Midbrain (tissue), 1 donor: ENCODE data around the gene IRF2BP1.

Experiments
- DNase-seq: peaks from one replicate; lab custom pipeline; 2025; lab: John Stamatoyannopoulos, UW

The IRF2BP1 gene

GRCh38 chr19:45885556-45886426 lies at the start of gene IRF2BP1:
TSS of gene IRF2BP1 (minus strand) at chr19:45886141. CDS start at chr19:45885774, 367 bp downstream.
- DNase-seq: peak; percentile 95

GRCh38 chr19:45935267-45935666 lies 49.3 kb upstream of the IRF2BP1 start:
- DNase-seq: no peak

- no peak for DNase-seq
Observed at GRCh38 chr19:45934551-45935230, 48.8 kb upstream of the IRF2BP1 start.

DNA sequence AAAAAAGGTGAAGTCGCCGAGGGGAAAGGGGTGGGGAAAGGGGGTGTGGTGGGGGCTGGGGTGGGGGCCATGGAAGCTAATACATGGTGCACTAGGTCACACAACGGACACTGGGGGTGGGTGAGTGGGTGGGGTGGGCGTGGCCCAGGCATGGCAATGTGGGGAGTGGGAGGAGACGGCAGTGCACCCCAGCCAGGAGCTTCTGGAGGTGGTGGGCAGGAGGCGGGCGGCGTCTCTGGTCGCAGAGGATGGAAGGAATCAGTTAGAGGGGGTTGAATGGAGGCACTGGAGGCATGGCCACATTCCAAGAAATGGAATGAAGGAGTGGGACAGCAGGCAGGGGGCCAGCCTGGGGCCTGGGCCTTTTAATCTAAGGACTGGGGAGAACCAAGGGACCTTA lies 47.8 kb upstream of the IRF2BP1 start:
- DNase-seq: no peak

DNA sequence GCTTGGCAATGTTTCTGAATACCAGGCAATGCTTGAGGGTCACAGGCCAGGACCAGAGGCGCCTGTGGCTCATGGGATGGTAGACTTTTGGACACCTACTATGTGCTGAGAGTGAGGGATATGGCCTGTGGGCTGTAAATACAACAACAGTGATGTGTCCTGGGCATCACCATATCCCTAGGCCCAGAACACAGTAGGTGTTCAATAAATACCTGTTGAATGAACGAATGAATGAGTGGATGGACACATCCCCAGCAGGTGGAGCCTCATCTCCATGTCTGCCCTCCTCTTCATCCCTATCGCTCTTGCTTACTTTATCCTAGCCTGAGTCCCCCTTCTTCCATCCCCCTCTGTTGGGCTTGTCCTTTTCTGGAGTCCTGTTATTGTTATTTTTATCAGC lies 45.1 kb upstream of the IRF2BP1 start:
- no peak for DNase-seq

- no peak for DNase-seq
Observed at GRCh38 chr19:45929247-45929646, 43.3 kb upstream of the IRF2BP1 start.

- peak; percentile 86 for DNase-seq
Observed at GRCh38 chr19:45927565-45928261, 41.8 kb upstream of the IRF2BP1 start.

GRCh38 chr19:45924891-45925447 lies 39.0 kb upstream of the IRF2BP1 start:
- no peak for DNase-seq

DNA sequence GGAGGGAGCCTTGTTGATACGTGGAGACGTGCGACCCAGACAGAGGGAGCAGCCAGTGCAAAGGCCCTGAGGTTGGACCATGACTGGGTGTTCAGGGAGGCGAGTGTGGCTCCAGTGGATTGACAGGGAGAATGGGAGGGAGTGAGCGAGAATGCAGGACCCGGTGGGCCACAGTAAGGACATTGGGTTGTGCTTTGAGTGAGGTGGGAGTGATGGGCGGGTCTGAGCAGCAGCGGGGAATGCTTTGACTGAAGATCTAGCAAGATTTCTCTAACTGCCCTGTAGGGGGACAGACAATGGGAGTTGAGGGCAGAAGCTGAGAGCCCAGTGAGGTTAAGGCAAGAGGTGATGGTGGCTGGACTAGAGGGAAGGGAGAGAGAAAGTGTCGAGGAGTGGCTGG lies 36.3 kb upstream of the IRF2BP1 start:
- DNase-seq: no peak

DNA sequence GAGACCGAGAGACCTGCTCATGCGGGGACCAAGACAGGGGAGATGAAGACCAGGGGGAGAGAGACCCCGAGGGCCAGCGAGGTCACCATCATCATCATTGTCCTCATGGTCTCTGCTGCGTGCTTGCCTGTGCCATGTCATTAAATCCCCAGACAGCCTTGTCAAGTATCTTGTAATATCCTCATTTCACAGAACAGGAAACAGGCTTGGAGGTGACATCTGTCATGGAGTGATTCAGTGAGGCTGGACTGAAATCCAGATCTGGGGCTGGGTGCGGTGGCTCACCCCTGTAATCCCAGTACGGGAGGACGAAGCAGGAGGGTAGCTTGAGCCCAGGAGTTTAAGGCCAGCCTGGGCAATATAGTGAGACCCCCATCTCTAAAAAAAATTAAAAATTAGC lies 34.5 kb upstream of the IRF2BP1 start:
- no peak for DNase-seq

GRCh38 chr19:45919678-45920077 lies 33.7 kb upstream of the IRF2BP1 start:
- DNase-seq: peak; percentile 43

DNA sequence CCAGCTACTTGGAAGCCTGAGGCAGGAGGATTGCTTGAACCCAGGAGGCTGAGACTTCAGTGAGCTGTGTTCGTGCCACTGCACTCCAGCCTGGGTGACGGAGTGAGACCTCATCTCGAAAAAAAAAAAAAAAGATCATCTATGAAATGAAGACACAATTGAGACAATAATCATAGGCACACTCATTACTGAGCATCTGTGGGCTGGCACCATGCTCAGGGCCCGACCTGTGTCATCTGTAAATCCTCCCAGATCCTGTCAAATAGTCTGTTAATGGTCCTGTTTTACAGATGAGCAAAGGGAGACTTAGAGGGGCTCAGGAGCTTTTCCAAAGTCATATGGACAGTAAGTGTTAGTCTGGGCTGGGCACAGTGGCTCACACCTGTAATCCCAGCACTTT lies 32.8 kb upstream of the IRF2BP1 start:
- DNase-seq: no peak

DNA sequence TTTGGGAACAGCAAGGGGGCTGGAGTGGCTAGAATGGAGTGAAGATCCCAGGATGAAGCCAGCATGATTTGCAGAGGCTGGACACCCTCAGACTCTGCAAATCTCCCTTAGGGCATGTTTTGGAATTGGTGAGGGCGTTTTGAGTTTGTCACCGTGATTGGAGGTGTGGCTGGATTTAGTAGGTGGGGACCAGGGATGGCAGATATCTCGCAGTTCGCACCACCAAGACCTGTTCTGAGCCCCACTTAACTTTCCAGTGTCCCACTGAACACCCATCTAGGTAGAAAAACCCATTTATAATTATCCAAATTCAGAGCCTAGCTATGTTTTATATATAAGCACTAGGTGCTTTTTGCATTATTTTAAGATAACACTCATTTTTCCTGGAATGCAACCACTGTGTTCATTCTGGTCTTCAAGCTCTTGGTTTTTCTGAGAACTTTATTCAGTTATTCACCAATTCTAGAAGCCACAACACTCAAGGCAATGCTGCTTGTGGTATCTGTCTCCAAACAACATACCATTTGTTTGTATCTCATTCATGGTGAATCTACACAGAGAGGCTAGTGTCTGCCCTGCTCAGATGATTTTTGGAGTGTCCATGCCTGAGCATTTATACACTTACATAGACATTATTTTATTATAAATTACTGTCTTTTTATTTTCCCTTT lies 31.6 kb upstream of the IRF2BP1 start:
- DNase-seq: peak; percentile 45

- DNase-seq: no peak
Observed at GRCh38 chr19:45913874-45914830, 28.2 kb upstream of the IRF2BP1 start, which contains the start of gene NANOS2. TSS of gene NANOS2 (minus strand) at chr19:45914778. CDS start at chr19:45914693, 85 bp downstream.

- no peak for DNase-seq
Observed at GRCh38 chr19:45911291-45911690, 25.4 kb upstream of the IRF2BP1 start.

DNA sequence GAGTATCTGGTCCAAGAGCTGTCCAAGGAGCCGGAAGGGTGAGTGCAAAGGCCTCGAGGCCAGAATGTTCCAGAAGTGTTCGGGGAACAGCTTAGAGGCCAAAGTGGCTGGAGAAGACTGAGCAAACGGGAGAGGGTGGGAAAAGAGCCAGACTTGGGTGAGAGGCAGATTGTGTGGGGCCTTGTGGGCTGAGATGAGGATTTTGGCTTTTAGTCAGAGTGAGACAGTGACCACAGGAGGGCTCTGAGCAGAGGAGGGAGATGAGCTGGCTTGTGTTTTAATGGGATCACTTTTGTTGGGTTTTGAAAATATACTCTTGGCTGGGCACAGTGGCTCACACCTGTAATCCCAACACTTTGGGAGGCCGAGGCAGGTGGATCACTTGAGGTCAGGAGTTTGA lies 23.0 kb upstream of the IRF2BP1 start:
- no peak for DNase-seq

DNA sequence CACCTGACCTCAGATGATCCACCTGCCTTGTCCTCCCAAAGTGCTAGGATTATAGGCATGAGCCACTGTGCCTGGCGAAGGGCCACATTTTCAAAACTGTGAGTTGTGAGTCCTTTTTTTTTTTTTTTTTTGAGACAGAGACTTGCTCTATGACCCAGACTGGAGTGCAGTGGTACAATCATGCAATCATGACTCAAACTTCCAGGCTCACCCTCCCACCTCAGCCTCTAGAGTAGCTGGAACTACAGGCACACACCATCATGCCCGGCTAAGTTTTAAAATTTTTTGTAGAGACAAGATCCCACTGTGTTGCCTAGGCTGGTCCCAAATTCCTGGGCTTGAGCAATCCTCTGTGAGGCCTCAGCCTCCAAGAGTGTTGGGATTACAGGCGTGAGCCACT lies 20.3 kb upstream of the IRF2BP1 start:
- no peak for DNase-seq

DNA sequence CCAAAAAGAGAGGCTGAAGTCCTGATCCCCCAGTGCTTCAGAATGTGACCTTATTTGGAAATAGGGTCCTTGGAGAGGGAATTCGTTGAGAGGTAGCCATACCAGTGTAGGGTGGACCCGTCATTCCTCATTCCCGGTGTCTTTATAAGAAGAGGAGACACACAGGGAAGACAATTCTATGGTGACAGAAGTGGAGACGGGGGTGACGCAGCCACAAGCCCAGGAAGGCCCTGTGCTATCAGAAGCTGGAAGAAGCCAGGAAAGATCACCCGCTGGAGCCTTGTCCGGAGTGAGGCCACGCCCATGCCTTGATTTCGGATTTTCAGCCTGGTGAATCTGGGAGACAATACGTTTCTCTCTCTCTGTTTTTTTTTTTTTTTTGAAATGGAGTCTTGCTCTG lies 19.1 kb upstream of the IRF2BP1 start:
- DNase-seq: no peak

DNA sequence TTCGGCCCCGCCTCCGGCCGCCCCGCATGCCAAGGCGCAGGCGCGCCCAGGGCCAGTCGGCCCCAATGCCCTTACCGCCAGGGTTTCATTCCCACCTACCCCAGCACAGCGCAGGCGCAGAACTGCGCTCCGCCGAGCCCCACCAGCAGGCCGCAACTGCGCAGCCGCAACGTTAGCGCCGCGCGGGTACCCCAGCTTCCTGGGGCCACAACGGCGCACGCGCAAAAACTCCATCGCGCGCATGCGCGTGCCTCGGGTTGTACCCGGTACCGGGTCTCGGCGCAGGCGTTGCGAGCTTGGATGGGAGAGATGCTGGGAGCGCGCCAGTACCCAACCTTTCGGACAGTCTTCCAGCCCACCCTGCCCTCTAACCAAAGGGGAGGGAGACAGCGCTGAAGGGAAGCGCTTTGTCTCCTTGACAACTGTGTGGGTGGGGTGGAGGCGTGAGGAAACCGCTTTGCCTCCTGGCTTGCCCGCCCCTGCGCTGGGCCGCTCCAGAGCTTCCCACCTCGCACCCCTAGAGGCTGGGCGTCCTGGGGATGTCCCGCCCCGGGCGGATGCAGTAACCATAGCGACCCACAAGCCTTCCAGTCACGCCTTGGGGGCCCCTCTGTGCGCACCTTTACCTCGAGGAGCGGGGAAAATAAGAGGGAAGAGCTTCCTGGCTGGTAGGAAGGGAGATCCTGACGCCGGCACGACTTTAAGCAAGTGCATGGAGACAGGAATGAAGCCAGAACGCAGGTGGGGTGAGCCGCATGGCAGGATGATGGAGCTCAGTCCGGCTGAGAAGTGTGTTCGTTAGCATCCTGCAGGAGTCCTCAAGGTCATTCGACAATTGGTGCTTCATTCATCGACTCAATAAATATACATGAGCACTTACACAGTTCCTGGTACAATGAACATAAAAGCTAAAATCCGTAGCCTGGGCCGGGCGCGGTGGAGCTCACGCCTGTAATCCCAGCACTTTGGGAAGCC lies 17.0 kb upstream of the IRF2BP1 start:
- peak; percentile 99 for DNase-seq
